ENCODE data around the gene STING1.
"Not testable (repeated sequence)": the region's sequence is repeated elsewhere in the genome, so short reads cannot be mapped to it uniquely, and the experiment has no call there.

STING1 gene

GRCh38 chr5:139486201-139486600, 3.6 kb upstream of the STING1 start:
- no peak for TF ChIP-seq CTCF (IDR thresholded peaks at IDR 0.05; ENCODE audit: insufficient read depth, low read length, poor library complexity, severe bottlenecking)

GRCh38 chr5:139482890-139483208, 291 bp upstream of the STING1 start:
- not testable (repeated sequence) for H3K4me3 ChIP-seq (replicated peaks; ENCODE audit: low read depth, low read length); DNase-seq (ENCODE audit: extremely low read depth, insufficient read length); H3K27me3 ChIP-seq (replicated peaks; ENCODE audit: control insufficient read depth, insufficient read depth, low read length); H3K36me3 ChIP-seq (ENCODE audit: control insufficient read depth, insufficient read depth, low read length)

More at GRCh38 chr5:139486201-139486600, 3.6 kb upstream of the STING1 start:
- no peaks in the 10 kb centered on the region for H3K27me3 ChIP-seq (replicated peaks; ENCODE audit: control insufficient read depth, insufficient read depth, low read length)
- no peaks in the 10 kb centered on the region for H3K36me3 ChIP-seq (ENCODE audit: control insufficient read depth, insufficient read depth, low read length)
- H3K4me3 ChIP-seq (replicated peaks; ENCODE audit: low read depth, low read length) = no peak overlapping the region
- no peak for DNase-seq (ENCODE audit: extremely low read depth, insufficient read length)

- DNase-seq (ENCODE audit: extremely low read depth, insufficient read length) = no peak
- no peaks in the 10 kb centered on the region for H3K27me3 ChIP-seq (replicated peaks; ENCODE audit: control insufficient read depth, insufficient read depth, low read length)
- H3K4me3 ChIP-seq (replicated peaks; ENCODE audit: low read depth, low read length) = peak overlapping the region; percentile 62
- H3K36me3 ChIP-seq (ENCODE audit: control insufficient read depth, insufficient read depth, low read length) = no peaks in the 10 kb centered on the region; the same call in 1 of the 2 replicates
- peak; percentile 17 for TF ChIP-seq CTCF (IDR thresholded peaks at IDR 0.05; ENCODE audit: insufficient read depth, low read length, poor library complexity, severe bottlenecking)
Observed at GRCh38 chr5:139481580-139482049, 943 bp downstream of the STING1 start.

GRCh38 chr5:139481122-139481533, 1.4 kb downstream of the STING1 start:
- no peak for TF ChIP-seq CTCF (IDR thresholded peaks at IDR 0.05; ENCODE audit: insufficient read depth, low read length, poor library complexity, severe bottlenecking)
- no peaks in the 10 kb centered on the region; the same call in 1 of the 2 replicates for H3K36me3 ChIP-seq (ENCODE audit: control insufficient read depth, insufficient read depth, low read length)
- no peak for DNase-seq (ENCODE audit: extremely low read depth, insufficient read length)
- no peaks in the 10 kb centered on the region for H3K27me3 ChIP-seq (replicated peaks; ENCODE audit: control insufficient read depth, insufficient read depth, low read length)
- H3K4me3 ChIP-seq (replicated peaks; ENCODE audit: low read depth, low read length) = no peak overlapping the region

GRCh38 chr5:139479729-139480128, 2.8 kb downstream of the STING1 start:
- H3K4me3 ChIP-seq (replicated peaks; ENCODE audit: low read depth, low read length); H3K27me3 ChIP-seq (replicated peaks; ENCODE audit: control insufficient read depth, insufficient read depth, low read length); H3K36me3 ChIP-seq (ENCODE audit: control insufficient read depth, insufficient read depth, low read length); DNase-seq (ENCODE audit: extremely low read depth, insufficient read length): not testable (repeated sequence)

- not testable (repeated sequence) for H3K4me3 ChIP-seq (replicated peaks; ENCODE audit: low read depth, low read length); H3K36me3 ChIP-seq (ENCODE audit: control insufficient read depth, insufficient read depth, low read length); DNase-seq (ENCODE audit: extremely low read depth, insufficient read length); H3K27me3 ChIP-seq (replicated peaks; ENCODE audit: control insufficient read depth, insufficient read depth, low read length)
Observed at GRCh38 chr5:139478657-139479423, 3.7 kb downstream of the STING1 start.

- DNase-seq (ENCODE audit: extremely low read depth, insufficient read length) = no peak
- H3K4me3 ChIP-seq (replicated peaks; ENCODE audit: low read depth, low read length) = no peak overlapping the region
- no peaks in the 10 kb centered on the region for H3K27me3 ChIP-seq (replicated peaks; ENCODE audit: control insufficient read depth, insufficient read depth, low read length)
- H3K36me3 ChIP-seq (ENCODE audit: control insufficient read depth, insufficient read depth, low read length) = no peaks in the 10 kb centered on the region; the same call in 1 of the 2 replicates
- no peak for TF ChIP-seq CTCF (IDR thresholded peaks at IDR 0.05; ENCODE audit: insufficient read depth, low read length, poor library complexity, severe bottlenecking)
Observed at GRCh38 chr5:139475865-139476617, 6.5 kb downstream of the STING1 start.

Data from GM06990 (cell line).